Panc1 (cell line): ENCODE data around the gene WWOX.

Experiments
- POLR2AphosphoS5 ChIP-seq: IDR thresholded peaks from 2 replicates; pipeline ENCODE4 v1.6.1; 2012; ENCODE audit warnings: mild to moderate bottlenecking, low read depth, low read length, moderate library complexity
- REST ChIP-seq, 2 experiments: IDR thresholded peaks; 2 replicates each; pipeline ENCODE4 v1.6.1; 2011 to 2012; ENCODE audit warnings: low read depth in 2 of 2, control low read depth in 1 of 2, low read length in 1 of 2, mild to moderate bottlenecking in 1 of 2, moderate library complexity in 1 of 2; ENCODE audit not compliant: insufficient read depth in 1 of 2
- TCF7L2 ChIP-seq: IDR thresholded peaks from 2 replicates; pipeline ENCODE4 v1.6.1; 2011; ENCODE audit warnings: mild to moderate bottlenecking, low read depth, low read length, inconsistent platforms
- TF ChIP-seq, protein P1 (sequence below): fragments of 450-650 bp; IDR thresholded peaks from 2 replicates; pipeline ENCODE4 v1.5.1; 2017; ENCODE audit warnings: mild to moderate bottlenecking

GRCh38 chr16:78605548-78606101 lies 506.2 kb downstream of the WWOX start:
- TF ChIP-seq, protein P1, sequence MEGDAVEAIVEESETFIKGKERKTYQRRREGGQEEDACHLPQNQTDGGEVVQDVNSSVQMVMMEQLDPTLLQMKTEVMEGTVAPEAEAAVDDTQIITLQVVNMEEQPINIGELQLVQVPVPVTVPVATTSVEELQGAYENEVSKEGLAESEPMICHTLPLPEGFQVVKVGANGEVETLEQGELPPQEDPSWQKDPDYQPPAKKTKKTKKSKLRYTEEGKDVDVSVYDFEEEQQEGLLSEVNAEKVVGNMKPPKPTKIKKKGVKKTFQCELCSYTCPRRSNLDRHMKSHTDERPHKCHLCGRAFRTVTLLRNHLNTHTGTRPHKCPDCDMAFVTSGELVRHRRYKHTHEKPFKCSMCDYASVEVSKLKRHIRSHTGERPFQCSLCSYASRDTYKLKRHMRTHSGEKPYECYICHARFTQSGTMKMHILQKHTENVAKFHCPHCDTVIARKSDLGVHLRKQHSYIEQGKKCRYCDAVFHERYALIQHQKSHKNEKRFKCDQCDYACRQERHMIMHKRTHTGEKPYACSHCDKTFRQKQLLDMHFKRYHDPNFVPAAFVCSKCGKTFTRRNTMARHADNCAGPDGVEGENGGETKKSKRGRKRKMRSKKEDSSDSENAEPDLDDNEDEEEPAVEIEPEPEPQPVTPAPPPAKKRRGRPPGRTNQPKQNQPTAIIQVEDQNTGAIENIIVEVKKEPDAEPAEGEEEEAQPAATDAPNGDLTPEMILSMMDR = no peak
- no peak for TF ChIP-seq REST (IDR thresholded peaks at IDR 0.05; ENCODE audit: insufficient read depth in 1 of 2, low read depth in 2 of 2, low read length in 1 of 2)
- TF ChIP-seq POLR2AphosphoS5 = no peak
- no peak for TF ChIP-seq TCF7L2
